Measurements from ENCODE around the gene PDF.

PDF gene

GRCh38 chr16:69321080-69321479 lies 9.3 kb downstream of the PDF start:
- DNase-seq (ENCODE audit: insufficient read length, low spot score) (no peak), FAIRE-seq (no peak)
- TF ChIP-seq CTCF (IDR thresholded peaks at IDR 0.05; ENCODE audit: insufficient read depth, missing control alignments) = no peak

GRCh38 chr16:69320740-69321073 lies 9.7 kb downstream of the PDF start:
- DNase-seq (ENCODE audit: insufficient read length, low spot score) (no peak), FAIRE-seq (no peak)
- TF ChIP-seq CTCF (IDR thresholded peaks at IDR 0.05; ENCODE audit: insufficient read depth, missing control alignments) = no peak

- FAIRE-seq = no peak
- no peak for TF ChIP-seq CTCF (IDR thresholded peaks at IDR 0.05; ENCODE audit: insufficient read depth, missing control alignments)
- no peak for DNase-seq (ENCODE audit: insufficient read length, low spot score)
Measured at GRCh38 chr16:69319826-69320739, 10.3 kb downstream of the PDF start.

GRCh38 chr16:69319381-69319780 lies 11.0 kb downstream of the PDF start:
- TF ChIP-seq CTCF (IDR thresholded peaks at IDR 0.05; ENCODE audit: insufficient read depth, missing control alignments) = no peak
- FAIRE-seq (no peak), DNase-seq (ENCODE audit: insufficient read length, low spot score) (no peak)

GRCh38 chr16:69318911-69319289 lies 11.5 kb downstream of the PDF start:
- FAIRE-seq = no peak
- no peak for DNase-seq (ENCODE audit: insufficient read length, low spot score)
- TF ChIP-seq CTCF (IDR thresholded peaks at IDR 0.05; ENCODE audit: insufficient read depth, missing control alignments) = no peak

- TF ChIP-seq CTCF (IDR thresholded peaks at IDR 0.05; ENCODE audit: insufficient read depth, missing control alignments) = no peak
- FAIRE-seq = no peak
- no peak for DNase-seq (ENCODE audit: insufficient read length, low spot score)
Measured at GRCh38 chr16:69318177-69318910, 12.0 kb downstream of the PDF start.

- DNase-seq (ENCODE audit: insufficient read length, low spot score) = no peak
- FAIRE-seq = no peak
- TF ChIP-seq CTCF (IDR thresholded peaks at IDR 0.05; ENCODE audit: insufficient read depth, missing control alignments) = no peak
Measured at GRCh38 chr16:69316595-69317034, 13.8 kb downstream of the PDF start.

Data from D721Med (cell line).